Activated CD4-positive, alpha-beta memory T cell treated with anti-CD3 and anti-CD28 coated beads, Interleukin-2, amount 10 ng/mL, durations not matched to agents 7 days and 5 days (primary cell): ENCODE data around the gene PDXP. TPM values are rescaled to one million over a fixed set of nuclear protein-coding genes. Genes with fewer than 3 reads are reported as not detected.

Experiments used
- CTCF ChIA-PET: fragments of 350-600 bp; sonication (Branson Sonifier 250); formaldehyde crosslinking; loops from one replicate; lab custom pipeline; 2021; ENCODE audit warnings: antibody characterized with exemption, inconsistent platforms; lab: Charles Lee
- POLR2A ChIA-PET: fragments of 350-600 bp; sonication (Branson Sonifier 250); formaldehyde crosslinking; loops from one replicate; lab custom pipeline; 2021; ENCODE audit warnings: antibody characterized with exemption; lab: Charles Lee
- DNase-seq: peaks from one replicate; pipeline ENCODE4 v3.0.0-alpha.2; 2020
- H3K27ac Mint-ChIP-seq: one replicate; pipeline ENCODE4 v1.8.0; 2021; ENCODE audit warnings: mild to moderate bottlenecking, mixed read lengths
- H3K27me3 Mint-ChIP-seq: one replicate; pipeline ENCODE4 v1.8.0; 2021; ENCODE audit warnings: mixed read lengths
- H3K36me3 Mint-ChIP-seq: one replicate; pipeline ENCODE4 v1.8.0; 2021; ENCODE audit warnings: low read depth, mixed read lengths
- H3K4me1 Mint-ChIP-seq: one replicate; pipeline ENCODE4 v1.8.0; 2021; ENCODE audit warnings: mixed read lengths
- H3K4me3 Mint-ChIP-seq: one replicate; pipeline ENCODE4 v1.8.0; 2021; ENCODE audit warnings: mild to moderate bottlenecking, mixed read lengths
- H3K9me3 Mint-ChIP-seq: one replicate; pipeline ENCODE4 v1.8.0; 2021; ENCODE audit warnings: mixed read lengths
- total RNA-seq, 2 experiments: library from RNA; stranded (reverse); gene quantifications; one replicate each; pipeline ENCODE4 v1.2.3, GENCODE V29; 2021

The PDXP gene
- total RNA-seq, 2 experiments from 2014 or later = 19.1 to 21.6 TPM

- Mint-ChIP-seq H3K36me3 (peaks cover 19% of the 10 kb centered on the region), H3K27ac (no peak overlapping the region), H3K4me1 (peaks cover 29% of the 10 kb centered on the region), H3K9me3 (no peaks in the 10 kb centered on the region), H3K27me3 (no peaks in the 10 kb centered on the region), H3K4me3 (no peak overlapping the region)
- POLR2A ChIA-PET = interaction anchor here (15.9 kb wide), 1 partner anchor 11 kb away, joined by 244 read pairs; the partner anchor contains the start of gene LGALS1
- no peak for DNase-seq
- CTCF ChIA-PET = interaction anchor here (12.4 to 12.8 kb wide), 2 partner anchors 15 to 21 kb away, joined by 151 to 191 read pairs; partner anchors contain the start of gene LGALS1
These were observed 6.0 kb downstream of the PDXP start for GRCh38 chr22:37664249-37665101.

GRCh38 chr22:37665487-37665886, 7.0 kb downstream of the PDXP start:
- Mint-ChIP-seq H3K4me3 (no peak overlapping the region), H3K9me3 (no peaks in the 10 kb centered on the region), H3K36me3 (peaks cover 19% of the 10 kb centered on the region), H3K27ac (no peak overlapping the region), H3K4me1 (peaks cover 21% of the 10 kb centered on the region), H3K27me3 (no peaks in the 10 kb centered on the region)
- POLR2A ChIA-PET = interaction anchor here (15.9 kb wide), 1 partner anchor 10 kb away, joined by 244 read pairs; the partner anchor contains the start of gene LGALS1
- CTCF ChIA-PET = interaction anchor here (12.4 to 12.8 kb wide), 2 partner anchors 14 to 22 kb away, joined by 151 to 191 read pairs; partner anchors contain the start of gene LGALS1
- no peak for DNase-seq

- ChIA-PET CTCF (interaction anchor here (0.7 to 6.0 kb wide), 4 partner anchors 12 to 62 kb away, joined by 3 to 38 read pairs (median 4); no protein-coding TSS in a partner anchor), POLR2A (interaction anchor here (1.0 to 12.9 kb wide), 2 partner anchors 9 to 44 kb away, joined by 3 to 244 read pairs; partner anchors contain the start of gene PDXP)
- DNase-seq = no peak
- Mint-ChIP-seq H3K27ac (no peak overlapping the region), H3K27me3 (no peaks in the 10 kb centered on the region), H3K4me1 (peaks cover 33% of the 10 kb centered on the region), H3K4me3 (no peak overlapping the region), H3K9me3 (no peaks in the 10 kb centered on the region), H3K36me3 (peaks cover 13% of the 10 kb centered on the region)
These were observed 11.1 kb downstream of the PDXP start for GRCh38 chr22:37669586-37669985.

- ChIA-PET CTCF (interaction anchor here (0.8 to 6.0 kb wide), 4 partner anchors 9 to 38 kb away, joined by 3 to 38 read pairs (median 14); no protein-coding TSS in a partner anchor), POLR2A (interaction anchor here (1.2 to 12.9 kb wide), 5 partner anchors 9 to 38 kb away, joined by 3 to 244 read pairs (median 5); partner anchors contain the start of genes NOL12, PDXP and SH3BP1)
- no peaks in the 10 kb centered on the region for H3K27me3 Mint-ChIP-seq
- no peak overlapping the region for H3K4me3 Mint-ChIP-seq
- H3K36me3 Mint-ChIP-seq = peaks cover 11% of the 10 kb centered on the region
- peaks cover 40% of the 10 kb centered on the region for H3K4me1 Mint-ChIP-seq
- DNase-seq = no peak
- H3K9me3 Mint-ChIP-seq = no peaks in the 10 kb centered on the region
- H3K27ac Mint-ChIP-seq = peak overlapping the region; percentile 26
These were observed 13.8 kb downstream of the PDXP start for GRCh38 chr22:37672206-37672919.

GRCh38 chr22:37672920-37673455, 14.5 kb downstream of the PDXP start:
- Mint-ChIP-seq H3K36me3 (peaks cover 17% of the 10 kb centered on the region), H3K27ac (peak overlapping the region; percentile 26), H3K4me1 (peaks cover 45% of the 10 kb centered on the region), H3K27me3 (no peaks in the 10 kb centered on the region), H3K4me3 (no peak overlapping the region), H3K9me3 (no peaks in the 10 kb centered on the region)
- CTCF ChIA-PET = interaction anchor here (1.4 to 12.2 kb wide), 4 partner anchors 8 to 36 kb away, joined by 3 to 191 read pairs (median 32); partner anchors contain the start of gene PDXP
- DNase-seq = no peak
- POLR2A ChIA-PET = interaction anchor here (1.2 to 12.9 kb wide), 5 partner anchors 9 to 38 kb away, joined by 3 to 244 read pairs (median 5); partner anchors contain the start of genes NOL12, PDXP and SH3BP1

- Mint-ChIP-seq H3K27me3 (no peaks in the 10 kb centered on the region), H3K27ac (peak overlapping the region; percentile 99), H3K4me1 (peaks cover 49% of the 10 kb centered on the region), H3K9me3 (no peaks in the 10 kb centered on the region), H3K36me3 (peaks cover 21% of the 10 kb centered on the region), H3K4me3 (peak overlapping the region; percentile 88)
- ChIA-PET CTCF (interaction anchor here (0.5 to 13.4 kb wide), 5 partner anchors 9 to 106 kb away, joined by 3 to 301 read pairs (median 4); partner anchors contain the start of genes PDXP and SH3BP1), POLR2A (interaction anchor here (1.2 to 12.9 kb wide), 8 partner anchors 11 to 189 kb away, joined by 3 to 244 read pairs (median 27); partner anchors contain the start of genes GGA1, NOL12, PDXP and SH3BP1)
- no peak for DNase-seq
These were observed 15.7 kb downstream of the PDXP start for GRCh38 chr22:37674248-37674647.

GRCh38 chr22:37674951-37675929, 16.7 kb downstream of the PDXP start, which contains the start of gene LGALS1:
TSS of gene LGALS1 (plus strand) at chr22:37675636. CDS start at chr22:37675703, 67 bp downstream.
- ChIA-PET POLR2A (interaction anchor here (1.0 to 12.9 kb wide), 11 partner anchors 10 to 190 kb away, joined by 3 to 244 read pairs (median 11); partner anchors contain the start of genes GGA1, NOL12, PDXP and SH3BP1), CTCF (interaction anchor here (1.0 to 13.4 kb wide), 8 partner anchors 8 to 108 kb away, joined by 3 to 301 read pairs (median 6); partner anchors contain the start of genes GGA1, NOL12, PDXP and SH3BP1)
- H3K36me3 Mint-ChIP-seq = peaks cover 29% of the 10 kb centered on the region
- DNase-seq = peak; percentile 90
- H3K27ac Mint-ChIP-seq = peak within 1 kb of the TSS; percentile 99
- peaks cover 54% of the 10 kb centered on the region for H3K4me1 Mint-ChIP-seq
- no peaks in the 10 kb centered on the region for H3K9me3 Mint-ChIP-seq
- H3K4me3 Mint-ChIP-seq = peak within 1 kb of the TSS; percentile 88
- H3K27me3 Mint-ChIP-seq = no peaks in the 10 kb centered on the region

GRCh38 chr22:37675930-37676735, 17.6 kb downstream of the PDXP start:
- peak; percentile 40 for DNase-seq
- Mint-ChIP-seq H3K4me1 (peaks cover 57% of the 10 kb centered on the region), H3K9me3 (no peaks in the 10 kb centered on the region), H3K27me3 (no peaks in the 10 kb centered on the region), H3K4me3 (peak overlapping the region; percentile 88), H3K36me3 (peaks cover 32% of the 10 kb centered on the region), H3K27ac (peak overlapping the region; percentile 99)
- ChIA-PET CTCF (interaction anchor here (1.1 to 13.4 kb wide), 6 partner anchors 10 to 109 kb away, joined by 3 to 301 read pairs (median 8); partner anchors contain the start of genes GGA1, NOL12, PDXP and SH3BP1), POLR2A (interaction anchor here (1.0 to 12.9 kb wide), 9 partner anchors 9 to 68 kb away, joined by 3 to 244 read pairs (median 20); partner anchors contain the start of genes GGA1, NOL12, PDXP and SH3BP1)

GRCh38 chr22:37676736-37677492, 18.4 kb downstream of the PDXP start:
- Mint-ChIP-seq H3K27ac (peak overlapping the region; percentile 99), H3K36me3 (peaks cover 32% of the 10 kb centered on the region), H3K4me3 (peak overlapping the region; percentile 88), H3K9me3 (no peaks in the 10 kb centered on the region), H3K4me1 (peaks cover 62% of the 10 kb centered on the region), H3K27me3 (no peaks in the 10 kb centered on the region)
- CTCF ChIA-PET = interaction anchor here (1.0 to 13.4 kb wide), 5 partner anchors 15 to 68 kb away, joined by 3 to 301 read pairs (median 11); partner anchors contain the start of genes GGA1, PDXP and SH3BP1
- DNase-seq = peak; percentile 96
- POLR2A ChIA-PET = interaction anchor here (0.6 to 12.9 kb wide), 9 partner anchors 8 to 631 kb away, joined by 3 to 244 read pairs (median 20); partner anchors contain the start of genes NOL12, PDXP and SH3BP1
